Measurements from ENCODE around the gene RUFY4. TPM values are rescaled to one million over a fixed set of nuclear protein-coding genes. Genes with fewer than 3 reads are reported as not detected.

The RUFY4 gene
- total and polyA plus RNA-seq, 2 of the 13 experiments (the other 11 are each of a cell fraction or from before 2014, with no cell fraction given), result not detected

GRCh38 chr2:218063896-218064295, 5.2 kb upstream of the RUFY4 start:
- no peak for TF ChIP-seq SALL2 (CRISPR knock-in tag; IDR thresholded peaks at IDR 0.05)
- no peak for TF ChIP-seq SATB2 (CRISPR knock-in tag; IDR thresholded peaks at IDR 0.05)
- TF ChIP-seq SALL1 (CRISPR knock-in tag; IDR thresholded peaks at IDR 0.05), result no peak
- no peak for TF ChIP-seq HOXA9 (CRISPR knock-in tag; IDR thresholded peaks at IDR 0.05; ENCODE audit: borderline replicate concordance)
- no peak for TF ChIP-seq CC2D1A (CRISPR knock-in tag; IDR thresholded peaks at IDR 0.05)
- TF ChIP-seq HMGXB4 (CRISPR knock-in tag; IDR thresholded peaks at IDR 0.05; ENCODE audit: borderline replicate concordance in 1 of 2, low read depth in 1 of 2), result no peak
- no peak for TF ChIP-seq POLR2G (IDR thresholded peaks at IDR 0.05; ENCODE audit: low read depth, low read length)
- no peak for TF ChIP-seq LCORL (IDR thresholded peaks at IDR 0.05)
- no peak for TF ChIP-seq LCORL (CRISPR knock-in tag; IDR thresholded peaks at IDR 0.05)
- TF ChIP-seq ZNF333 (CRISPR knock-in tag; IDR thresholded peaks at IDR 0.05; ENCODE audit: borderline replicate concordance), result no peak
- TF ChIP-seq, protein P1, sequence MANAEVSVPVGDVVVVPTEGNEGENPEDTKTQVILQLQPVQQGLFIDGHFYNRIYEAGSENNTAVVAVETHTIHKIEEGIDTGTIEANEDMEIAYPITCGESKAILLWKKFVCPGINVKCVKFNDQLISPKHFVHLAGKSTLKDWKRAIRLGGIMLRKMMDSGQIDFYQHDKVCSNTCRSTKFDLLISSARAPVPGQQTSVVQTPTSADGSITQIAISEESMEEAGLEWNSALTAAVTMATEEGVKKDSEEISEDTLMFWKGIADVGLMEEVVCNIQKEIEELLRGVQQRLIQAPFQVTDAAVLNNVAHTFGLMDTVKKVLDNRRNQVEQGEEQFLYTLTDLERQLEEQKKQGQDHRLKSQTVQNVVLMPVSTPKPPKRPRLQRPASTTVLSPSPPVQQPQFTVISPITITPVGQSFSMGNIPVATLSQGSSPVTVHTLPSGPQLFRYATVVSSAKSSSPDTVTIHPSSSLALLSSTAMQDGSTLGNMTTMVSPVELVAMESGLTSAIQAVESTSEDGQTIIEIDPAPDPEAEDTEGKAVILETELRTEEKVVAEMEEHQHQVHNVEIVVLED (CRISPR knock-in tag; IDR thresholded peaks at IDR 0.05; ENCODE audit: borderline replicate concordance), result no peak
- no peak for TF ChIP-seq HNF4G (IDR thresholded peaks at IDR 0.05; ENCODE audit: borderline replicate concordance, low read depth, low read length)
- no peak for TF ChIP-seq HNF4G (CRISPR knock-in tag; IDR thresholded peaks at IDR 0.05; ENCODE audit: borderline replicate concordance, low read depth)
- no peak overlapping the region for H2AFZ ChIP-seq (ENCODE audit: low read length)
- H4K20me1 ChIP-seq (ENCODE audit: insufficient read depth, low read length), result no peaks in the 10 kb centered on the region
- no peak overlapping the region for H3K4me3 ChIP-seq (replicated peaks in 1 of 3; ENCODE audit: insufficient read depth in 1 of 3, low read depth in 2 of 3, low read length in 3 of 3)
- H3K27me3 ChIP-seq (ENCODE audit: control insufficient read depth in 1 of 2, insufficient read depth in 2 of 2, low read length in 2 of 2), result peaks cover 11 to 61% of the 10 kb centered on the region in 2 experiments; a peak in 3 of 5 replicates
- DNase-seq (ENCODE audit: low spot score) (no peak), ATAC-seq (no peak), FAIRE-seq (no peak)
- in situ Hi-C loops (cut with HindIII; ENCODE audit: extremely low pct_ligation_motif_present, low pct_unique_long_range_greater_than_20kb) (no loop called here), intact Hi-C loops (cut with micrococcal nuclease; ENCODE audit: unreplicated experiment) (no loop called here)
- CTCF ChIA-PET (ENCODE audit: low intra/inter-chr PET ratio, low total read pairs), result no interaction called here
- no peak overlapping the region for H3K9ac ChIP-seq (ENCODE audit: insufficient read depth, low read depth, low read length)
- no peak overlapping the region for H3K4me2 ChIP-seq (ENCODE audit: low read depth, low read length)
- no peaks in the 10 kb centered on the region for H3K79me2 ChIP-seq (ENCODE audit: insufficient read depth, low read length)
- H3K9me3 ChIP-seq (ENCODE audit: low read length), result no peaks in the 10 kb centered on the region
- no peaks in the 10 kb centered on the region for H3K4me1 ChIP-seq (ENCODE audit: insufficient read depth, low read length)
- no TSS peak for BruUV-seq (replicated peaks)
- POLR2A ChIA-PET, result no interaction called here
- WGBS (ENCODE audit: low lambda C conversion rate), result 12% methylated on average over 6 of the region's 6 CpGs
- no peak overlapping the region for H3K27ac ChIP-seq (ENCODE audit: extremely low read length, insufficient read depth, low read length)
- no peaks in the 10 kb centered on the region for H3K36me3 ChIP-seq (replicated peaks in 1 of 2; ENCODE audit: control insufficient read depth in 1 of 2, insufficient read depth in 2 of 2, low read length in 2 of 2)
